ENCODE results near the gene RBM47. TPM values are rescaled to one million over a fixed set of nuclear protein-coding genes. Genes with fewer than 3 reads are reported as not detected.

The RBM47 gene
- total RNA-seq, 1 experiment from 2014 or later, result not detected

- Histone ChIP-seq H3K36me3 (no peaks in the 10 kb centered on the region), H3K9me3 (replicated peaks) (no peaks in the 10 kb centered on the region), H3K27ac (no peak overlapping the region), H3K4me1 (no peaks in the 10 kb centered on the region), H3K27me3 (no peaks in the 10 kb centered on the region), H3K4me3 (no peak overlapping the region)
- DNase-seq, result no peak
Observed at GRCh38 chr4:40502934-40503333, 126.7 kb downstream of the RBM47 start.

DNA sequence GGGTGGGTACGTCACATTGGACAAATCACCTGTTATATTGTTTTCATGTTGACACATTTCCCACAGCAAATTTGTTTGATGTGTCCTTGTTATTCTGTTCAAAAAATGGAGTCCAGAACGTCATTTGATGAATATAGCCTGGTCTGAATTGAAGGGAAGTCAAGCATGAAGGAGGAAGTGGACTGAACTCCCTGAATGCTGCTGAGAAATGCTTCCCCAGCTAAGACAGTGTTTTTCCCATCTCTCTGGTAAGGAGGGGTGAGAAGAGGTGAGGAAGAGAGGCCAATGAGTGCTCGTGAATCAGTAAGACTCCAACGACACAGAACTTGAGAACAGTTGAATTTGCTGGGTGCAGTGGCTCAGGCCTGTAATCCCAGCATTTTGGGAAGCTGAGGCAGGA is 127.4 kb downstream of the RBM47 start:
- no peak overlapping the region for H3K27ac ChIP-seq
- H3K27me3 ChIP-seq, result no peaks in the 10 kb centered on the region
- no peak overlapping the region for H3K4me3 ChIP-seq
- no peak for DNase-seq
- H3K4me1 ChIP-seq, result no peaks in the 10 kb centered on the region
- no peaks in the 10 kb centered on the region for H3K36me3 ChIP-seq
- no peaks in the 10 kb centered on the region for H3K9me3 ChIP-seq (replicated peaks)

DNA sequence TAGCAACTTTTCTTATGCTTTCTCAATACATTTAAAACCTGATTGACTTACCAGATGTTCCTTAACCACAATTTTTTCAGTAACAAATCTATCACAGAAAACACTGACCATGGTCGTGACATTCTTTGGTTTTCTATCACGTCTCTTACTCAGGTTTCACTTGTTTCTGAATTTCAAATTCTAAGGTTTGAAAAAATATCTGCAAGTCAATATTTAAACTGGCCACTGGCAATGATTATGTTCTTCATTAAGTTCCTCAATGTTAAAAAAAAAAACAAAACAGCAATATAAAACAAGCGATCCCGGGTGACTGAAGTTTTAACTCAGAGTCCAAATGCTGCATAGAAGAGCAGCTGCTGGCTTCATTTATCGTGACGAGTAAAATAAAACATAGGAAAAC is 128.9 kb downstream of the RBM47 start:
- H3K27me3 ChIP-seq, result no peaks in the 10 kb centered on the region
- no peaks in the 10 kb centered on the region for H3K9me3 ChIP-seq (replicated peaks)
- no peak overlapping the region for H3K4me3 ChIP-seq
- no peak for DNase-seq
- no peaks in the 10 kb centered on the region for H3K36me3 ChIP-seq
- H3K4me1 ChIP-seq, result no peaks in the 10 kb centered on the region
- H3K27ac ChIP-seq, result no peak overlapping the region

DNA sequence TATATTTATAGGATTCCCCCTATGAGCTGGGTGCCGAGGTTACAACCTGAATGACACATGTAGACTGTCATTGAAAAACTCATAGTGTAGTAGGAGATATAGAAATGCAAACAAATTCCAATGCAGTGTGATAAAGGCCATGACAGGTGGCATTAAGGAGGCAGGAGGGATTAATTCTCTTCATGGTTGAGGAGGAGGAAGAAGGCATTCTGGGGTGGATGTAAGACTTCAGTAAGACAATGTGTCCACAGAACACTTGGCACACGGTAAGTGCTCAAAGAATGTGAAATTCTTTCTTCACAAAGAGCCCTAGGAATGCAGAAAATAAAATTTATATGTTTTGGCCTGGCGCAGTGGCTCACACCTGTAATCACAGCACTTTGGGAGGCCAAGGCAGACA is 136.5 kb downstream of the RBM47 start:
- no peak overlapping the region for H3K27ac ChIP-seq
- no peaks in the 10 kb centered on the region for H3K27me3 ChIP-seq
- no peak overlapping the region for H3K4me3 ChIP-seq
- no peaks in the 10 kb centered on the region; the same call in 1 of the 2 replicates for H3K9me3 ChIP-seq (replicated peaks)
- H3K36me3 ChIP-seq, result no peaks in the 10 kb centered on the region
- no peaks in the 10 kb centered on the region for H3K4me1 ChIP-seq
- DNase-seq, result no peak

DNA sequence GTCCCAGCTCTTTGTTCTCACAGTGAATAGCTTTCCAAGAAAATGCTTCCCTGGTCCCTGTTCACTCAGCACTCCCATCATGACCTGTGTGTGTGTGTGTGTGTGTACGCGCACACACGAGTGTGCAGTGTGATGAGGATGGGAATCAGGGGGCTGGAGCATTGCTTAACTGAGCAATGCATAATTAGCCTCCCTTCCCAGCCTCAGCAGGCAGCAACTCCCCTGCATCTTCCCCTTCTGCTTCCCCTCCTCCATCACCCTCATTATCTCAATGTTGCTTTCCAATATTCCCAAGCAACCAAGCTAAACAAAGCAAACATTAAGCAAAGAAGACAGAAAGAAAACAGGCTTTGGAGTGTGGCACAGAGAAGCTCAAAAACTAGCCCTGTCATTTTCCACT is 137.0 kb downstream of the RBM47 start:
- no peak overlapping the region for H3K4me3 ChIP-seq
- no peak overlapping the region for H3K27ac ChIP-seq
- no peak for DNase-seq
- H3K27me3 ChIP-seq, result no peaks in the 10 kb centered on the region
- H3K4me1 ChIP-seq, result no peaks in the 10 kb centered on the region
- H3K36me3 ChIP-seq, result no peaks in the 10 kb centered on the region
- H3K9me3 ChIP-seq (replicated peaks), result no peaks in the 10 kb centered on the region; the same call in 1 of the 2 replicates

DNA sequence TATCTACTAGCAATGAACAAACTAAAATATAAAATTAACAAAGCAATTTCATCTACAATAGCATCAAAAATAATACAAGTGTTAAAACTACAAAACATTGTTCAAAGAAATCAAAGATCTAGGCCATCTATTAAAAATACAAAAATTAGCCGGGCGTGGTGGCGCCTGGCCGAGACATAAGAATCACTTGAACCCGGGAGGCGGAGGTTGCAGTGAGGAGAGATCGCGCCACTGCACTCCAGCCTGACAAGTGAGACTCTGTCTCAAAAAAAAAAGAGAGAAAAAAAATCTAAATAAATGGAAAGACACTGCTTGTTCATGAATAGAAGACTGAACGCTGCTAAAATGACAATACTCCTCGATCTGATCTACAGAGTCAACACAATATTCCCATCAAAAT is 139.2 kb downstream of the RBM47 start:
- H3K4me1 ChIP-seq, result no peaks in the 10 kb centered on the region
- no peak overlapping the region for H3K27ac ChIP-seq
- no peaks in the 10 kb centered on the region; the same call in 1 of the 2 replicates for H3K9me3 ChIP-seq (replicated peaks)
- no peak for DNase-seq
- no peaks in the 10 kb centered on the region for H3K27me3 ChIP-seq
- H3K4me3 ChIP-seq, result no peak overlapping the region
- no peaks in the 10 kb centered on the region for H3K36me3 ChIP-seq

DNA sequence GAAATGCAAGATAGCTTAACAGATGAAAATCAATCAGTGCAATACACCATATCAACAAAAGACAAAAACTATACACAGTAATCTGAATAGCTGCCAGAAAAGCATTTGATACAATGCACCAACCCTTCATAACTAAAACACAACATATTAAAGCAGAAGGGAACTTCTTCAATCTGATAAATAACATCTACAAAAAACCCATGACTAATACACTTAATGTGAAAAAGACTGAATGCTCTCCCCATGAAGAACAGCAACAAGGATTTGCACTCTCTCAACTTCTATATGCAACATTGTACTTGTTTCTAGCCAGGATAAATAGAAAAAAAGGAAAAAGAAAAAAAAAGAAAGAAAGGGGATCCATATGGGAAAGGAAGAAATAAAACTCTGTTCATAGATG is 139.7 kb downstream of the RBM47 start:
- no peaks in the 10 kb centered on the region; the same call in 1 of the 2 replicates for H3K9me3 ChIP-seq (replicated peaks)
- H3K4me1 ChIP-seq, result no peaks in the 10 kb centered on the region
- no peaks in the 10 kb centered on the region for H3K27me3 ChIP-seq
- no peak for DNase-seq
- no peak overlapping the region for H3K27ac ChIP-seq
- no peak overlapping the region for H3K4me3 ChIP-seq
- no peaks in the 10 kb centered on the region for H3K36me3 ChIP-seq

DNA sequence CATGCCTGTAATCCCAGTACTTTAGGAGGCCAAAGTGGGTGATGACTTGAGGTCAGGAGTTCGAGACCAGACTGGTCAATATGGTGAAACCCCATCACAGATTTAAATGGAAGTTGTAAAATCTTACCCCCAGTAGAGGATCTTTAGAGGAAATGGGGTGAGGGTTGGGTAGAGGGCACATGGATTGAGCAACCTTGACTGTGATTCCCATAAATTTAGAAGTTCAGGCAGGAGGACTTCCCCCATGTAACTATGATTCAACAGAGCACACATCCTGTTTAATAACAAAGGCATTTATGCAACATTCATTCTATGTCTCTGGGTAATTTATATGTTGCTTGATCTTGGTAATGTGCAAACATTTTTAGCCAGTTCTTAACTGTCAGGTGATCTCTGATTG is 143.1 kb downstream of the RBM47 start:
- Histone ChIP-seq H3K9me3 (replicated peaks) (no peaks in the 10 kb centered on the region; the same call in 1 of the 2 replicates), H3K4me3 (no peak overlapping the region), H3K4me1 (no peaks in the 10 kb centered on the region), H3K27ac (no peak overlapping the region), H3K36me3 (no peaks in the 10 kb centered on the region), H3K27me3 (no peaks in the 10 kb centered on the region)
- no peak for DNase-seq

- no peak for DNase-seq
- Histone ChIP-seq H3K4me3 (no peak overlapping the region), H3K36me3 (no peaks in the 10 kb centered on the region), H3K27ac (no peak overlapping the region), H3K9me3 (replicated peaks) (no peaks in the 10 kb centered on the region; the same call in 1 of the 2 replicates), H3K4me1 (no peaks in the 10 kb centered on the region), H3K27me3 (no peaks in the 10 kb centered on the region)
Observed at GRCh38 chr4:40484346-40485090, 145.1 kb downstream of the RBM47 start.

- no peaks in the 10 kb centered on the region for H3K36me3 ChIP-seq
- no peak for DNase-seq
- no peak overlapping the region for H3K27ac ChIP-seq
- no peaks in the 10 kb centered on the region for H3K27me3 ChIP-seq
- H3K4me3 ChIP-seq, result no peak overlapping the region
- H3K9me3 ChIP-seq (replicated peaks), result no peaks in the 10 kb centered on the region
- no peaks in the 10 kb centered on the region for H3K4me1 ChIP-seq
Observed at GRCh38 chr4:40482985-40483647, 146.5 kb downstream of the RBM47 start.

DNA sequence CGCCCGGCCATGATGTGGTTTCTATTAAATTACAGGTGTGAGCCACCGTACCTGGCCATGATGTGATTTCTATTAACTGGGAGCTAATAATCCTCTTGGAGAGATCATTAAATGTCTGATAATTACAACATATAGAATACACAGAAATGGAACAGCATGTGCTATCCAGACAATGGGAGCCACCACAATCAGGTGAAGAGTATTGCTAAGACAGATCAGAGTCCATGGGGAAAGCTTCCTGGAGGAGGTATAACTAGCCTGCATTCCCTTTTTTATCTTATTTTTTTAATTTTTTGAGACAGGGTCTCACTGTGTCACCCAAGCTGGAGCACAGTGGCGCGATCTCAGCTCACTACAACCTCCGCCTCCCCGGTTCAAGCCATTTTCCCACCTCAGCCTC is 147.7 kb downstream of the RBM47 start:
- DNase-seq, result no peak
- no peaks in the 10 kb centered on the region for H3K4me1 ChIP-seq
- H3K27ac ChIP-seq, result no peak overlapping the region
- no peaks in the 10 kb centered on the region for H3K9me3 ChIP-seq (replicated peaks)
- H3K4me3 ChIP-seq, result no peak overlapping the region
- H3K27me3 ChIP-seq, result no peaks in the 10 kb centered on the region
- H3K36me3 ChIP-seq, result no peaks in the 10 kb centered on the region

GRCh38 chr4:40480291-40480690 is 149.4 kb downstream of the RBM47 start:
- no peaks in the 10 kb centered on the region for H3K27me3 ChIP-seq

DNA sequence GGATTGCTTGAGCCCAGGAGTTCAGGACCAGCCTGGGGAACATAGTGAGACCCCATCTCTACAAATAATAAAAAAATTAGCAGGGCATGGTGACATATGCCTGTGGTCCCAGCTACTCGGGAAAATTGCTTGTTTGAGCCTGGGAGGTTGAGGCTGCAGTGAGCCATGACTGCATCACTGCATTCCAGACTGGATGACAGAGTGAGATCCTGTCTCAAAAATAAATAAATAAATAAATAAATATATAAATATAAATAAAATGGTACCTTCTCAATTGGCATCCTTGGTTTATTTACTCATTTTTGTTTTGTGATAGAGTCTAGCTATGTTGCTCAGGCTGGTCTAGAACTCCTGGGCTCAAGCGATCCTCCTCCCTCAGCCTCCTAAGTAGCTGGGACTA is 150.3 kb downstream of the RBM47 start:
- Histone ChIP-seq H3K4me3 (no peak overlapping the region), H3K4me1 (no peaks in the 10 kb centered on the region), H3K9me3 (replicated peaks) (no peaks in the 10 kb centered on the region), H3K27ac (no peak overlapping the region), H3K27me3 (no peaks in the 10 kb centered on the region), H3K36me3 (no peaks in the 10 kb centered on the region)
- DNase-seq, result no peak

More at GRCh38 chr4:40480291-40480690, 149.4 kb downstream of the RBM47 start:
- no peak for DNase-seq
- H3K4me3 ChIP-seq, result no peak overlapping the region
- no peaks in the 10 kb centered on the region for H3K36me3 ChIP-seq
- H3K27ac ChIP-seq, result no peak overlapping the region
- H3K9me3 ChIP-seq (replicated peaks), result no peaks in the 10 kb centered on the region
- no peaks in the 10 kb centered on the region for H3K4me1 ChIP-seq

GRCh38 chr4:40475609-40476008 is 154.1 kb downstream of the RBM47 start:
- Histone ChIP-seq H3K36me3 (no peaks in the 10 kb centered on the region), H3K27ac (no peak overlapping the region), H3K9me3 (replicated peaks) (no peaks in the 10 kb centered on the region), H3K4me3 (no peak overlapping the region), H3K4me1 (no peaks in the 10 kb centered on the region), H3K27me3 (no peaks in the 10 kb centered on the region)
- DNase-seq, result no peak

- Histone ChIP-seq H3K36me3 (no peaks in the 10 kb centered on the region), H3K4me1 (no peaks in the 10 kb centered on the region), H3K4me3 (no peak overlapping the region), H3K9me3 (replicated peaks) (no peaks in the 10 kb centered on the region), H3K27me3 (no peaks in the 10 kb centered on the region), H3K27ac (no peak overlapping the region)
- DNase-seq, result no peak
Observed at GRCh38 chr4:40473578-40474388, 155.9 kb downstream of the RBM47 start.

Measured in SJCRH30 (cell line).